ENCODE results near the gene ATXN1. TPM values are rescaled to one million over a fixed set of nuclear protein-coding genes. Genes with fewer than 3 reads are reported as not detected.

The ATXN1 gene
- total and polyA plus RNA-seq, 2 donors from 2014 or later: 4.2 to 58.2 TPM

DNA sequence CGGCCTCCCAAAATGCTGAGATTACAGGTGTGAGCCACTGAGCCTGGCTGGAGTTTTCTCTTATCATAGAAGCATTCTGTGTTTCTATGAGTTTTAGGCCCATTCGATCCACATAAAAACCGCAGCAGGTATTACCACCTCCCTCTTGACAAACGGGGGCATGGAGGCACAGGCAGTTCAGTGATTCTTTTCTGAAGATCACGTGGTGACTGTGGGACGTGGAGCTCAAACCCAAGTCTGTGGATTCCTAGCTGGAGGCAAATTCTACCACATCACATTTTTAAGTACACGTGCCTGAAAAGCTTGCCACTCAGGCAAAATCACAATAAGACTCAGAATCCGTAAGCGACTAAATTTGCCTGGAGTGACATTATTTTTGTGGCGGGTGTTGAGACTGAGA, 331.6 kb downstream of the ATXN1 start:
- no peaks in the 10 kb centered on the region for H3K9me3 ChIP-seq (ENCODE audit: control insufficient read depth in 2 of 3, insufficient read depth in 1 of 3, low read length in 3 of 3)
- intact Hi-C loops (cut with DNase I): no loop called here
- FAIRE-seq (no peak), DNase-seq (no peak)
- H3K27me3 ChIP-seq (ENCODE audit: control insufficient read depth, insufficient read depth, low read length): no peaks in the 10 kb centered on the region
- H3K9ac ChIP-seq (ENCODE audit: low read length in 3 of 3): no peak overlapping the region
- no peak for TF ChIP-seq CTCF (IDR thresholded peaks at IDR 0.05; ENCODE audit: borderline replicate concordance, extremely low read depth, insufficient read depth)
- no peak overlapping the region for H3K4me3 ChIP-seq (ENCODE audit: low read length in 3 of 3)
- H3K36me3 ChIP-seq (ENCODE audit: control insufficient read depth in 2 of 3, insufficient read depth in 3 of 3, low read length in 3 of 3): no peaks in the 10 kb centered on the region
- peaks cover 0 to 2% (median 0%) of the 10 kb centered on the region in 3 donors for H3K4me1 ChIP-seq (ENCODE audit: control insufficient read depth in 2 of 3, insufficient read depth in 2 of 3, low read depth in 1 of 3, low read length in 3 of 3)
- no peak overlapping the region for H3K27ac ChIP-seq (ENCODE audit: low read depth in 2 of 2, low read length in 2 of 2)

GRCh38 chr6:16427124-16427523, 334.1 kb downstream of the ATXN1 start:
- no peaks in the 10 kb centered on the region for H3K36me3 ChIP-seq (ENCODE audit: control insufficient read depth in 2 of 3, insufficient read depth in 3 of 3, low read length in 3 of 3)
- FAIRE-seq: no peak
- no peaks in the 10 kb centered on the region for H3K9me3 ChIP-seq (ENCODE audit: control insufficient read depth in 2 of 3, insufficient read depth in 1 of 3, low read length in 3 of 3)
- peaks cover 0 to 1% (median 0%) of the 10 kb centered on the region in 3 donors for H3K4me1 ChIP-seq (ENCODE audit: control insufficient read depth in 2 of 3, insufficient read depth in 2 of 3, low read depth in 1 of 3, low read length in 3 of 3)
- H3K27me3 ChIP-seq (ENCODE audit: control insufficient read depth, insufficient read depth, low read length): no peaks in the 10 kb centered on the region
- TF ChIP-seq CTCF (IDR thresholded peaks at IDR 0.05; ENCODE audit: borderline replicate concordance, extremely low read depth, insufficient read depth): no peak
- no peak overlapping the region for H3K4me3 ChIP-seq (ENCODE audit: low read length in 3 of 3)
- intact Hi-C loops (cut with DNase I): no loop called here
- no peak for DNase-seq
- H3K27ac ChIP-seq (ENCODE audit: low read depth in 2 of 2, low read length in 2 of 2): no peak overlapping the region
- no peak overlapping the region for H3K9ac ChIP-seq (ENCODE audit: low read length in 3 of 3)

DNA sequence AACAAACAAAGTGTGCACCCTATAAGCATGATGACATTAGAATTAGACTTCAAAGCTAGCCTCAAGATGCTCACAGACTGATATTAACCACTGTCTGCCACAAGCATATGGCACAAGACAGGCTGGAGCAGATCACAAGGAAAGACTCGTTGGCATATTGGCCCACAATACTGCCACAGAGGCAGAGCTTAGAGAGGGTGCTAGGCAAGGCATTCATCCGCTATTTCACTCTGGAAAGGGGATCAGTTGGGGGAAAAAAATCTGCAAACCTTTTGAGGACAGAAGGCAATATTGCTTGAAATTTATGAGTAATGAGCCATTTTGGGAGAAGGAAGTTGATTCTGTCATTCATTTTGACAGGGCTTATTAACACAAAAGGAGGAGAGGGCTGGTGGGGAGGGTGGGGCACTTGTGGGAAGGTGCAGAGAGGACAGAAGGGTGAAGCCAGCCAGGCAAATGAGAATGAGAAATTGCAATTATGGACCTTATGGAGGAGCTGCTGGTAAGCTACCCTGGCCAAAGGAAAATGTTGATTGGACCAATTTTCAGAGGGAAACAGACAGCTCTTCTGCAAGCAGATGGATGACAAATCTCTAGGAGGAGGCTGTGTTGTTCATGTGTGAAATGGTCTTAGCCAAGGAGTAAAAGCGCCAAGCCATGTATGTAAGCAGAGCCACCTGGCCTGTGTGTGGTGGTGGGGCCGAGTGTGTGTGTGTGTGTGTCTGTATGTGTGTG, 335.2 kb downstream of the ATXN1 start:
- no peak for FAIRE-seq
- TF ChIP-seq CTCF (IDR thresholded peaks at IDR 0.05; ENCODE audit: borderline replicate concordance, extremely low read depth, insufficient read depth): no peak
- intact Hi-C loops (cut with DNase I): no loop called here
- no peak overlapping the region for H3K4me3 ChIP-seq (ENCODE audit: low read length in 3 of 3)
- no peaks in the 10 kb centered on the region for H3K36me3 ChIP-seq (ENCODE audit: control insufficient read depth in 2 of 3, insufficient read depth in 3 of 3, low read length in 3 of 3)
- no peak for DNase-seq
- H3K9ac ChIP-seq (ENCODE audit: low read length in 3 of 3): no peak overlapping the region
- H3K27ac ChIP-seq (ENCODE audit: low read depth in 2 of 2, low read length in 2 of 2): no peak overlapping the region
- H3K4me1 ChIP-seq (ENCODE audit: control insufficient read depth in 2 of 3, insufficient read depth in 2 of 3, low read depth in 1 of 3, low read length in 3 of 3): peaks cover 0 to 3% (median 0%) of the 10 kb centered on the region in 3 donors
- no peaks in the 10 kb centered on the region for H3K27me3 ChIP-seq (ENCODE audit: control insufficient read depth, insufficient read depth, low read length)
- no peaks in the 10 kb centered on the region for H3K9me3 ChIP-seq (ENCODE audit: control insufficient read depth in 2 of 3, insufficient read depth in 1 of 3, low read length in 3 of 3)
